IPS DF 6.9 (cell line): ENCODE data around the gene RNF145.

Source experiments
- DNase-seq: peaks from one replicate; pipeline ENCODE4 v3.0.0-alpha.2; 2013; ENCODE audit warnings: low read depth, low spot score
- H3K27ac ChIP-seq: one replicate; pipeline ENCODE4 v1.5.1; 2013; ENCODE audit warnings: low read length, control low read depth
- H3K27me3 ChIP-seq: 2 replicates; pipeline ENCODE4 v1.6.1; 2013; ENCODE audit warnings: mild to moderate bottlenecking, low read length; ENCODE audit not compliant: control insufficient read depth, insufficient read depth
- H3K36me3 ChIP-seq: 2 replicates; pipeline ENCODE4 v1.6.1; 2013; ENCODE audit warnings: low read length; ENCODE audit not compliant: control insufficient read depth, insufficient read depth
- H3K4me1 ChIP-seq: 2 replicates; pipeline ENCODE4 v1.6.1; 2013; ENCODE audit warnings: low read length; ENCODE audit not compliant: control insufficient read depth, insufficient read depth
- H3K4me3 ChIP-seq: 2 replicates; pipeline ENCODE4 v1.5.1; 2013; ENCODE audit warnings: mild to moderate bottlenecking, low read length
- H3K9me3 ChIP-seq: 2 replicates; pipeline ENCODE4 v1.6.1; 2013; ENCODE audit warnings: low read length, inconsistent platforms; ENCODE audit not compliant: control insufficient read depth, insufficient read depth
- WGBS: extraction: QIAGEN DNeasy Blood & Tissue Kit; methylation state at CpG from one replicate; pipeline ENCODE4 v1.1.7; 2013; ENCODE audit warnings: mixed read lengths, missing lambda C conversion rate; ENCODE audit not compliant: insufficient read length, insufficient coverage; 5-methylcytosine and 5-hydroxymethylcytosine counted together

RNF145 gene

DNA sequence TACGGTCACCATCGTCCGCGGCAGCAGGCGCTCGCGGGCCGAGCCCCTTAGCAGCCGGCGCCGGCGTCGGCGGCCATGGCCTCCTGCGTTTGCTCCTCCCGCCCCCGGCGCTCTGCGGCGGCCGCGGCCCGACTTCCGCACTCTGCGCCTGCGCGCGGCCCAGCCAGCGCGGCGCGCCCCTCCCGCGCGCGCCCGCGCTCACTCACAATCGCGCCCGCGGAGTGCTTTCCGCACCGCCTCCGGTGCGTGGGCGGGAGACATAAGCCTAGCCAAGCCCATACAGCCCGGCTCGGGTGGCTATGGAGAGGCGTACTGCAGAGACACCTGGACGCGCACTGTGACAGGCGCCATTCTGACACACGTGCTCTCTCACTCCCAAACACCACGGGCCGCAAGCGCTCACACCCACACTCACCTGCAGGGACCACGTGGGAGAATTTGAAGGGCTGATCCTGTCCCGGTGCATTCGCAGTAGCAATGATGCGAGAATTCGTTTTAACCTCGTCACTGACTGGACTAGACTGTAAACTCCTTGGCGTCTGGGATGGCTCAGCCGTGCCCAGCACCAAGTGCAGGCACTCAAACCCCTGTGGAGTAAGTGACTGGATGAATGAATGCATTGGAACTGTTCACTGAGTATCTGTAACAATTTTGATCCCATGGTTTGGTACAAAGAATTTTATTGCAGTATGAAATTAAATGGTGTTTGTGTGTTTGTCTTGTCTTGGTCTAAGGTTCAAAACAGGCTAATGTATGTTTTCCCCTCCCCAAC is at the start of gene RNF145:
RNF145 (minus strand) TSS at position 116 of the 772 bp plus-strand sequence. CDS start 5,936 bp downstream, outside the sequence.
- Histone ChIP-seq H3K27me3 (no peaks in the 10 kb centered on the region), H3K36me3 (no peaks in the 10 kb centered on the region), H3K27ac (no peak within 1 kb of the TSS), H3K9me3 (no peaks in the 10 kb centered on the region), H3K4me1 (no peaks in the 10 kb centered on the region; the same call in 1 of the 2 replicates), H3K4me3 (peak within 1 kb of the TSS; percentile 95)
- WGBS = no CpG with 5 or more reads among the region's 65 CpGs
- DNase-seq = no peak

- no peaks in the 10 kb centered on the region; the same call in 1 of the 2 replicates for H3K27me3 ChIP-seq
- no peaks in the 10 kb centered on the region for H3K4me1 ChIP-seq
Observed at GRCh38 chr5:159258361-159258760, 49.0 kb upstream of the RNF145 start.

GRCh38 chr5:159257629-159258283 is 48.4 kb upstream of the RNF145 start:
- Histone ChIP-seq H3K36me3 (no peaks in the 10 kb centered on the region), H3K4me3 (no peak overlapping the region), H3K27me3 (no peaks in the 10 kb centered on the region; the same call in 1 of the 2 replicates), H3K9me3 (no peaks in the 10 kb centered on the region), H3K4me1 (no peaks in the 10 kb centered on the region), H3K27ac (no peak overlapping the region)
- DNase-seq = no peak
- WGBS = no CpG with 5 or more reads among the region's 6 CpGs

More at GRCh38 chr5:159258361-159258760, 49.0 kb upstream of the RNF145 start:
- H3K36me3 ChIP-seq = no peaks in the 10 kb centered on the region
- WGBS = no CpG with 5 or more reads among the region's 2 CpGs
- no peak overlapping the region for H3K4me3 ChIP-seq
- H3K9me3 ChIP-seq = no peaks in the 10 kb centered on the region
- no peak for DNase-seq
- H3K27ac ChIP-seq = no peak overlapping the region

DNA sequence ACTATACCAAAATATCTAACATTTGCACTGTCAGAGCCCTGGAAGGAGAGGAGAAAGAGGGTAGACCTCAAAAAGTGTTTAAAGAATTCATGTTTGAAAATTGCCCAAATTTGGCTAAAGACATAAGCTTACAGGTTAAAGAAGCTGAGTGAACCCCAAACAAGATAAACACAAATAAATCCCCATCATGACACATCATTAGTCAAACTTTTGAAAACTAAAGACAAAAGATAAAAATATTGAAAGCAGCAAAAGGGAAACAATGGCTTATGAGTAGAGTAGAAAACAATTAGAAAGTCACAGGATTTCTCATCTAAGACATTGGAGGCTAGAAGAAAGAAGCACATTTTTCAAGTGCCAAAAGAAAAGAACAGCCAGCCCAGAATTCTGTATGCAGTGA is 47.7 kb upstream of the RNF145 start:
- H3K27me3 ChIP-seq = no peaks in the 10 kb centered on the region; the same call in 1 of the 2 replicates
- no peak overlapping the region for H3K27ac ChIP-seq
- DNase-seq = no peak
- no peaks in the 10 kb centered on the region for H3K36me3 ChIP-seq
- H3K9me3 ChIP-seq = no peaks in the 10 kb centered on the region
- no peak overlapping the region for H3K4me3 ChIP-seq
- no peaks in the 10 kb centered on the region for H3K4me1 ChIP-seq

- no peak for DNase-seq
- Histone ChIP-seq H3K27ac (no peak overlapping the region), H3K4me1 (no peaks in the 10 kb centered on the region), H3K36me3 (no peaks in the 10 kb centered on the region), H3K4me3 (no peak overlapping the region), H3K9me3 (no peaks in the 10 kb centered on the region), H3K27me3 (no peaks in the 10 kb centered on the region; the same call in 1 of the 2 replicates)
- WGBS = no CpG with 5 or more reads among the region's 1 CpG
Observed at GRCh38 chr5:159252195-159252594, 42.8 kb upstream of the RNF145 start.

DNA sequence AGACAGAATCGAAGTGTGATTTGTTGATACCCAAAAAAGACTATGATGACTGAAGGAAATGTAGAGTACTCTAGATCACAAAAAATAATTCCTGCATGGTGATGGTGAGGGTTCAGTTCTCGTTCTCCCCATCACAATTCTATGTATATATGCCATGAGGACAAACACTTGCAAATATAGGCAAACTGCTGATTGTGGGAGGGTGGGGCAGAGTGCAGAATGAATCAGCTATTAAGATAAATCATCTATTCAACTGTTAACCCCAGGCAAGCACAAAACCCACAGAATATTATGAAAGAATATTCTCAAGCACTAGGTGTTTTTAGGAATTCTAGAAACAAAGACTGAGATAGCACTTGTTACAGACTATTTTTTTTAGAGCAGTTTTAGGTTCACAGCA is 39.8 kb upstream of the RNF145 start:
- DNase-seq = no peak
- Histone ChIP-seq H3K4me3 (no peak overlapping the region), H3K36me3 (no peaks in the 10 kb centered on the region), H3K27ac (no peak overlapping the region), H3K27me3 (no peaks in the 10 kb centered on the region), H3K4me1 (no peaks in the 10 kb centered on the region), H3K9me3 (no peaks in the 10 kb centered on the region)
- no CpG with 5 or more reads among the region's 2 CpGs for WGBS

DNA sequence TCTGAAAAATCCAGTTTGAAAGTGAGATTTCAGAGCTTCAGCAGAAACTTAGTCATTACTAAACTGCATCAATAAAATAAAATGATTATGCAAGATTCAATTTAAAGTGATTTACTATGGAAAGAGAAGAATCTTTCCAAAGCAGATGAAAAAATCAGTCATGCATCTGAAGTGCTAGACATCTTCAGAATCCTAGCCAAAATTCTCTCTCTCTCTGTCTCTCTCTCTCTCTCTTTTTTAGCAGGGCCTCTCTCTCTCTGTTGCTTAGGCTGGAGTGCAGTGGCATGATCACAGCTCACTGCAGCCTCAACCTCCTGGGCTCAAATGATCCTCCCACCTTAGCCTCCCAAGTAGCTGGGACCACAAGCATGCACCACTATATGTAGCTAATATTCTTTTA is 35.5 kb upstream of the RNF145 start:
- H3K4me3 ChIP-seq = no peak overlapping the region
- no peaks in the 10 kb centered on the region for H3K36me3 ChIP-seq
- no peaks in the 10 kb centered on the region for H3K4me1 ChIP-seq
- H3K27me3 ChIP-seq = no peaks in the 10 kb centered on the region
- no peak overlapping the region for H3K27ac ChIP-seq
- DNase-seq = no peak
- no peaks in the 10 kb centered on the region for H3K9me3 ChIP-seq

GRCh38 chr5:159244163-159244562 is 34.8 kb upstream of the RNF145 start:
- Histone ChIP-seq H3K9me3 (no peaks in the 10 kb centered on the region), H3K4me3 (no peak overlapping the region), H3K27me3 (no peaks in the 10 kb centered on the region), H3K4me1 (no peaks in the 10 kb centered on the region), H3K36me3 (no peaks in the 10 kb centered on the region), H3K27ac (no peak overlapping the region)
- DNase-seq = no peak
- no CpG with 5 or more reads among the region's 3 CpGs for WGBS

GRCh38 chr5:159243385-159243784 is 34.0 kb upstream of the RNF145 start:
- no peak for DNase-seq
- Histone ChIP-seq H3K4me1 (no peaks in the 10 kb centered on the region), H3K4me3 (no peak overlapping the region), H3K27me3 (no peaks in the 10 kb centered on the region), H3K27ac (no peak overlapping the region), H3K9me3 (no peaks in the 10 kb centered on the region), H3K36me3 (no peaks in the 10 kb centered on the region)

DNA sequence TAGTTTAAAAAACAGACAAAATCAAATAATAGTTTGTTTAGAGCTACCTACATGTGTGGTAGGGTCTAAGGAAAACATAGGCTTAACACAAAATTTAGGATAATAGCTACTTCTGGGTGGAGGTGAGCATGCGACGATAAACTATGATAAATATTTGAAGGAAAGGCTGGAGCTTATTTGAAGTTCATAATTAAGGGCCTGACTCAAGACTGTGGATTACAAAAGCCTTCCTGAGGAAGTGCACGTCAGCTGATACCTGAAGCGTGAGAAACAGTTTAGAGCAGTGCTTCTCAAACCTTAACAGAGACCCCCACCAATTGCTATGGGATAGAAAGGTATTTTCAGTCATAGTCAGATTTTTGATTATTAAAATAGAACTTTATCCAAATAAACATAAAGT is 33.3 kb upstream of the RNF145 start:
- DNase-seq = no peak
- H3K27ac ChIP-seq = no peak overlapping the region
- H3K36me3 ChIP-seq = no peaks in the 10 kb centered on the region
- H3K27me3 ChIP-seq = no peaks in the 10 kb centered on the region
- H3K9me3 ChIP-seq = no peaks in the 10 kb centered on the region
- no CpG with 5 or more reads among the region's 4 CpGs for WGBS
- no peaks in the 10 kb centered on the region for H3K4me1 ChIP-seq
- no peak overlapping the region for H3K4me3 ChIP-seq
